GM23338 (cell line): ENCODE data around the gene TEKT3. TPM values are rescaled to one million over a fixed set of nuclear protein-coding genes. Genes with fewer than 3 reads are reported as not detected.

Experiments used
- ATAC-seq: fragments of 200-7000 bp; cut with Tn5 transposase; 3 replicates; pipeline ENCODE4 v1.9.1; 2020
- DNase-seq: peaks from one replicate; pipeline ENCODE4 v3.0.0-alpha.2; 2015; ENCODE audit warnings: low spot score
- H2AFZ ChIP-seq: fragments of 200-600 bp; sonication (generic); 2 replicates; pipeline ENCODE4 v1.8.0; 2016; ENCODE audit warnings: antibody characterized with exemption, mild to moderate bottlenecking, moderate library complexity
- H3F3A ChIP-seq: fragments of 200-600 bp; sonication (generic); replicated peaks from 2 replicates; pipeline ENCODE4 v1.8.0; 2017; ENCODE audit warnings: antibody characterized with exemption, mixed run types, low read depth
- H3K27ac ChIP-seq: fragments of 200-600 bp; sonication (generic); 2 replicates; pipeline ENCODE4 v1.6.1; 2016; ENCODE audit warnings: low read depth
- H3K27me3 ChIP-seq: fragments of 200-600 bp; sonication (generic); 2 replicates; pipeline ENCODE4 v1.8.0; 2016; ENCODE audit warnings: mild to moderate bottlenecking, mixed run types, moderate library complexity; ENCODE audit not compliant: insufficient read depth
- H3K36me3 ChIP-seq: fragments of 200-600 bp; sonication (generic); 2 replicates; pipeline ENCODE4 v1.8.0; 2016; ENCODE audit warnings: mild to moderate bottlenecking; ENCODE audit not compliant: insufficient read depth
- H3K4me1 ChIP-seq: fragments of 200-600 bp; sonication (generic); 2 replicates; pipeline ENCODE4 v1.8.0; 2016; ENCODE audit warnings: mild to moderate bottlenecking, moderate library complexity; ENCODE audit not compliant: insufficient read depth
- H3K4me2 ChIP-seq: fragments of 200-600 bp; sonication (generic); 2 replicates; pipeline ENCODE4 v1.7.1; 2017; ENCODE audit warnings: mixed run types
- H3K4me3 ChIP-seq: fragments of 200-600 bp; sonication (generic); 2 replicates; pipeline ENCODE4 v1.6.1; 2016; ENCODE audit warnings: mixed run types
- H3K79me2 ChIP-seq: fragments of 200-600 bp; sonication (generic); replicated peaks from 2 replicates; pipeline ENCODE4 v1.8.0; 2017; ENCODE audit warnings: mild to moderate bottlenecking; ENCODE audit not compliant: insufficient read depth
- H3K9me2 ChIP-seq: fragments of 200-600 bp; sonication (generic); 2 replicates; pipeline ENCODE4 v1.8.0; 2017; ENCODE audit not compliant: insufficient read depth
- H4K20me1 ChIP-seq: fragments of 200-600 bp; sonication (generic); replicated peaks from 2 replicates; pipeline ENCODE4 v1.8.0; 2017; ENCODE audit warnings: mild to moderate bottlenecking; ENCODE audit not compliant: insufficient read depth
- H3K27ac Mint-ChIP-seq: 2 replicates; pipeline ENCODE4 v1.8.0; 2020; ENCODE audit warnings: inconsistent platforms, mild to moderate bottlenecking, moderate library complexity, mixed read lengths
- H3K27me3 Mint-ChIP-seq: 3 replicates; pipeline ENCODE4 v1.8.0; 2022; ENCODE audit warnings: low read depth, mild to moderate bottlenecking, moderate library complexity, mixed read lengths, inconsistent platforms; ENCODE audit not compliant: insufficient read depth, poor library complexity
- H3K36me3 Mint-ChIP-seq: 3 replicates; pipeline ENCODE4 v1.8.0; 2021; ENCODE audit warnings: low read depth, mild to moderate bottlenecking, inconsistent platforms, moderate library complexity, mixed read lengths
- H3K4me1 Mint-ChIP-seq: 3 replicates; pipeline ENCODE4 v1.8.0; 2020; ENCODE audit warnings: mild to moderate bottlenecking, inconsistent platforms, mixed read lengths
- H3K4me3 Mint-ChIP-seq: 3 replicates; pipeline ENCODE4 v1.8.0; 2021; ENCODE audit warnings: moderate library complexity, mild to moderate bottlenecking, inconsistent platforms, mixed read lengths
- H3K9me3 Mint-ChIP-seq: 3 replicates; pipeline ENCODE4 v1.8.0; 2020; ENCODE audit warnings: moderate library complexity, mild to moderate bottlenecking, inconsistent platforms, mixed read lengths
- EZH2phosphoT487 ChIP-seq: fragments of 200-600 bp; sonication (generic); IDR thresholded peaks from one replicate; pipeline ENCODE4 v1.8.1; 2018; ENCODE audit warnings: antibody characterized with exemption; ENCODE audit not compliant: unreplicated experiment
- JUNB ChIP-seq: IDR thresholded peaks from one replicate; pipeline ENCODE4 v1.6.1; 2016; ENCODE audit warnings: antibody characterized with exemption; ENCODE audit not compliant: unreplicated experiment
- STAT1 ChIP-seq: IDR thresholded peaks from one replicate; pipeline ENCODE4 v1.6.1; 2016; ENCODE audit warnings: antibody characterized with exemption; ENCODE audit not compliant: unreplicated experiment
- ZNF331 ChIP-seq: fragments of 250-450 bp; sonication (Bioruptor Pico); IDR thresholded peaks from 2 replicates; pipeline ENCODE4 v1.5.0; 2020; ENCODE audit warnings: low read depth, mild to moderate bottlenecking, moderate library complexity
- polyA plus RNA-seq: library from polyadenylated mRNA; unstranded; fragments of >200 nt; fragmentation: Nextera tagmentation; extraction: Ambion mirVana; gene quantifications from 2 replicates; pipeline ENCODE4 v1.2.1, GENCODE V29; 2016
- total RNA-seq: library from RNA; depleted of rRNA; stranded (reverse); fragments of >200 nt; shearing (Covaris generic); gene quantifications from 2 replicates; pipeline ENCODE4 v1.2.3, GENCODE V29; 2014
- TF ChIP-seq, protein P1 (sequence below): IDR thresholded peaks from one replicate; pipeline ENCODE4 v1.6.1; 2018; ENCODE audit warnings: antibody characterized with exemption; ENCODE audit not compliant: unreplicated experiment
- TF ChIP-seq, protein P2 (sequence below): fragments of 250-450 bp; sonication (Bioruptor Pico); IDR thresholded peaks from 2 replicates; pipeline ENCODE4 v1.5.0; 2020; ENCODE audit warnings: mild to moderate bottlenecking, moderate library complexity
- TF ChIP-seq, protein P3 (sequence below), 2 experiments: fragments of 200-600 bp in 1 of 2; sonication (generic) in 1 of 2; conservative IDR thresholded peaks; 2 replicates each; pipeline versions ENCODE4 v1.5.1 to v1.6.1; 2016 to 2017; ENCODE audit warnings: antibody characterized with exemption in 2 of 2, low read depth in 2 of 2, mild to moderate bottlenecking in 2 of 2, moderate library complexity in 1 of 2

TEKT3 gene
- total and polyA plus RNA-seq, 2 experiments from 2014 or later: 1.6 to 2.0 TPM

DNA sequence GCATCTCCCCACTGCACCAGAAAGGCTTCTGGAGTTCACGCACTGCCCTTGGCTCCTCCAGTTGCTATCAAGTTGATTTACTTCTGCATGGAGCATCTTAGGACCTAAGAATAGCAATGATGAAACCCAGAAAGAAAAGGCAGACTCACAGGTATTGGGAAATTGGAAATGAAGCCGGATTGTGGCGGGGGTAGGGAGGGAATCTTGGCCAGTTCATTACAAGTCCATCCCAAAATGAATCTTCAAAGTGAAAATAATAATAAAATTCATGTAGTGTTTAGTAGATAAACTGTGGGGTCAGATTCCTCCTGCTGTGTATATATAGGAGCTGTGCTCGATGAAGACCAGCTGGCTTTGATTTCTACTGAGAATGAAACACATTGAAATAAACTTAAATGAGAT is 33.7 kb downstream of the TEKT3 start:
- Histone ChIP-seq H3F3A (no peaks in the 10 kb centered on the region), H3K79me2 (no peaks in the 10 kb centered on the region), H3K27ac (no peak overlapping the region), H3K36me3 (no peaks in the 10 kb centered on the region), H3K9me2 (0 out of 2 replicates have a peak, but pooled peaks cover 3% of the 10 kb centered on the region), H2AFZ (no peak overlapping the region), H3K4me3 (no peak overlapping the region), H3K4me1 (no peaks in the 10 kb centered on the region), H3K27me3 (no peaks in the 10 kb centered on the region), H3K4me2 (no peak overlapping the region), H4K20me1 (no peaks in the 10 kb centered on the region)
- DNase-seq (no peak), ATAC-seq (no peak)
- Mint-ChIP-seq H3K9me3 (no peaks in the 10 kb centered on the region), H3K4me1 (peaks cover 2% of the 10 kb centered on the region; the same call in 2 of the 3 replicates), H3K27me3 (peaks cover 5% of the 10 kb centered on the region), H3K27ac (no peak overlapping the region), H3K4me3 (no peak overlapping the region), H3K36me3 (no peaks in the 10 kb centered on the region)
- no peak for TF ChIP-seq ZNF331 (CRISPR knock-in tag)
- TF ChIP-seq STAT1: no peak
- TF ChIP-seq, protein P1, sequence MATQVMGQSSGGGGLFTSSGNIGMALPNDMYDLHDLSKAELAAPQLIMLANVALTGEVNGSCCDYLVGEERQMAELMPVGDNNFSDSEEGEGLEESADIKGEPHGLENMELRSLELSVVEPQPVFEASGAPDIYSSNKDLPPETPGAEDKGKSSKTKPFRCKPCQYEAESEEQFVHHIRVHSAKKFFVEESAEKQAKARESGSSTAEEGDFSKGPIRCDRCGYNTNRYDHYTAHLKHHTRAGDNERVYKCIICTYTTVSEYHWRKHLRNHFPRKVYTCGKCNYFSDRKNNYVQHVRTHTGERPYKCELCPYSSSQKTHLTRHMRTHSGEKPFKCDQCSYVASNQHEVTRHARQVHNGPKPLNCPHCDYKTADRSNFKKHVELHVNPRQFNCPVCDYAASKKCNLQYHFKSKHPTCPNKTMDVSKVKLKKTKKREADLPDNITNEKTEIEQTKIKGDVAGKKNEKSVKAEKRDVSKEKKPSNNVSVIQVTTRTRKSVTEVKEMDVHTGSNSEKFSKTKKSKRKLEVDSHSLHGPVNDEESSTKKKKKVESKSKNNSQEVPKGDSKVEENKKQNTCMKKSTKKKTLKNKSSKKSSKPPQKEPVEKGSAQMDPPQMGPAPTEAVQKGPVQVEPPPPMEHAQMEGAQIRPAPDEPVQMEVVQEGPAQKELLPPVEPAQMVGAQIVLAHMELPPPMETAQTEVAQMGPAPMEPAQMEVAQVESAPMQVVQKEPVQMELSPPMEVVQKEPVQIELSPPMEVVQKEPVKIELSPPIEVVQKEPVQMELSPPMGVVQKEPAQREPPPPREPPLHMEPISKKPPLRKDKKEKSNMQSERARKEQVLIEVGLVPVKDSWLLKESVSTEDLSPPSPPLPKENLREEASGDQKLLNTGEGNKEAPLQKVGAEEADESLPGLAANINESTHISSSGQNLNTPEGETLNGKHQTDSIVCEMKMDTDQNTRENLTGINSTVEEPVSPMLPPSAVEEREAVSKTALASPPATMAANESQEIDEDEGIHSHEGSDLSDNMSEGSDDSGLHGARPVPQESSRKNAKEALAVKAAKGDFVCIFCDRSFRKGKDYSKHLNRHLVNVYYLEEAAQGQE: no peak
- no peak for TF ChIP-seq EZH2phosphoT487

DNA sequence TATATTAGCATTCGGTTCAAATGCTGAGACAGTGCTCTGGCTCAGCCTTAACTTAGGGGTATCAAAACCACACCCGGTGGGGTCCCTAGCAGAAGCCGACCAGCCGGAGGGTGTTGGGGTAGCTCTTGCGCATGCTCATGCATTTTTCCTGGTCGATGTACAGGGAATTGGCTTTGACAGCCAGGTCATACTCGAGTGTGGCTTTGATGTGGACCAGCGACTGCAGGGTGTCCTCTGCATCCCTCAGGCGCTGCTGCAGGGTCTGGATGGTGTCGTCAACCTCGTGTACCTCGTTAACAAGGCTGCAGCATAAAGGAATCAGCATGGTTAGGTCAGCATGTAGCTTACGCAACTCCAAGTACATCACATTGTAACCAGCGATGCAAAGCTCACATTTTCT is 37.5 kb downstream of the TEKT3 start:
- DNase-seq: no peak
- no peaks in the 10 kb centered on the region for H3K36me3 ChIP-seq
- H3K79me2 ChIP-seq: no peaks in the 10 kb centered on the region
- no peak for ATAC-seq
- H3K4me3 Mint-ChIP-seq: no peak overlapping the region
- H3K27me3 ChIP-seq: no peaks in the 10 kb centered on the region
- no peaks in the 10 kb centered on the region for H3K4me1 ChIP-seq
- no peaks in the 10 kb centered on the region for H3F3A ChIP-seq
- H3K27me3 Mint-ChIP-seq: peaks cover 11% of the 10 kb centered on the region
- H3K27ac ChIP-seq: no peak overlapping the region
- no peak overlapping the region for H2AFZ ChIP-seq
- H3K9me3 Mint-ChIP-seq: no peaks in the 10 kb centered on the region
- H3K27ac Mint-ChIP-seq: no peak overlapping the region
- no peak overlapping the region for H3K4me3 ChIP-seq
- no peak overlapping the region for H3K4me2 ChIP-seq
- H3K4me1 Mint-ChIP-seq: peaks cover 2% of the 10 kb centered on the region; the same call in 2 of the 3 replicates
- H4K20me1 ChIP-seq: no peaks in the 10 kb centered on the region
- H3K9me2 ChIP-seq: no peaks in the 10 kb centered on the region
- no peaks in the 10 kb centered on the region for H3K36me3 Mint-ChIP-seq
- TF ChIP-seq, protein P2, sequence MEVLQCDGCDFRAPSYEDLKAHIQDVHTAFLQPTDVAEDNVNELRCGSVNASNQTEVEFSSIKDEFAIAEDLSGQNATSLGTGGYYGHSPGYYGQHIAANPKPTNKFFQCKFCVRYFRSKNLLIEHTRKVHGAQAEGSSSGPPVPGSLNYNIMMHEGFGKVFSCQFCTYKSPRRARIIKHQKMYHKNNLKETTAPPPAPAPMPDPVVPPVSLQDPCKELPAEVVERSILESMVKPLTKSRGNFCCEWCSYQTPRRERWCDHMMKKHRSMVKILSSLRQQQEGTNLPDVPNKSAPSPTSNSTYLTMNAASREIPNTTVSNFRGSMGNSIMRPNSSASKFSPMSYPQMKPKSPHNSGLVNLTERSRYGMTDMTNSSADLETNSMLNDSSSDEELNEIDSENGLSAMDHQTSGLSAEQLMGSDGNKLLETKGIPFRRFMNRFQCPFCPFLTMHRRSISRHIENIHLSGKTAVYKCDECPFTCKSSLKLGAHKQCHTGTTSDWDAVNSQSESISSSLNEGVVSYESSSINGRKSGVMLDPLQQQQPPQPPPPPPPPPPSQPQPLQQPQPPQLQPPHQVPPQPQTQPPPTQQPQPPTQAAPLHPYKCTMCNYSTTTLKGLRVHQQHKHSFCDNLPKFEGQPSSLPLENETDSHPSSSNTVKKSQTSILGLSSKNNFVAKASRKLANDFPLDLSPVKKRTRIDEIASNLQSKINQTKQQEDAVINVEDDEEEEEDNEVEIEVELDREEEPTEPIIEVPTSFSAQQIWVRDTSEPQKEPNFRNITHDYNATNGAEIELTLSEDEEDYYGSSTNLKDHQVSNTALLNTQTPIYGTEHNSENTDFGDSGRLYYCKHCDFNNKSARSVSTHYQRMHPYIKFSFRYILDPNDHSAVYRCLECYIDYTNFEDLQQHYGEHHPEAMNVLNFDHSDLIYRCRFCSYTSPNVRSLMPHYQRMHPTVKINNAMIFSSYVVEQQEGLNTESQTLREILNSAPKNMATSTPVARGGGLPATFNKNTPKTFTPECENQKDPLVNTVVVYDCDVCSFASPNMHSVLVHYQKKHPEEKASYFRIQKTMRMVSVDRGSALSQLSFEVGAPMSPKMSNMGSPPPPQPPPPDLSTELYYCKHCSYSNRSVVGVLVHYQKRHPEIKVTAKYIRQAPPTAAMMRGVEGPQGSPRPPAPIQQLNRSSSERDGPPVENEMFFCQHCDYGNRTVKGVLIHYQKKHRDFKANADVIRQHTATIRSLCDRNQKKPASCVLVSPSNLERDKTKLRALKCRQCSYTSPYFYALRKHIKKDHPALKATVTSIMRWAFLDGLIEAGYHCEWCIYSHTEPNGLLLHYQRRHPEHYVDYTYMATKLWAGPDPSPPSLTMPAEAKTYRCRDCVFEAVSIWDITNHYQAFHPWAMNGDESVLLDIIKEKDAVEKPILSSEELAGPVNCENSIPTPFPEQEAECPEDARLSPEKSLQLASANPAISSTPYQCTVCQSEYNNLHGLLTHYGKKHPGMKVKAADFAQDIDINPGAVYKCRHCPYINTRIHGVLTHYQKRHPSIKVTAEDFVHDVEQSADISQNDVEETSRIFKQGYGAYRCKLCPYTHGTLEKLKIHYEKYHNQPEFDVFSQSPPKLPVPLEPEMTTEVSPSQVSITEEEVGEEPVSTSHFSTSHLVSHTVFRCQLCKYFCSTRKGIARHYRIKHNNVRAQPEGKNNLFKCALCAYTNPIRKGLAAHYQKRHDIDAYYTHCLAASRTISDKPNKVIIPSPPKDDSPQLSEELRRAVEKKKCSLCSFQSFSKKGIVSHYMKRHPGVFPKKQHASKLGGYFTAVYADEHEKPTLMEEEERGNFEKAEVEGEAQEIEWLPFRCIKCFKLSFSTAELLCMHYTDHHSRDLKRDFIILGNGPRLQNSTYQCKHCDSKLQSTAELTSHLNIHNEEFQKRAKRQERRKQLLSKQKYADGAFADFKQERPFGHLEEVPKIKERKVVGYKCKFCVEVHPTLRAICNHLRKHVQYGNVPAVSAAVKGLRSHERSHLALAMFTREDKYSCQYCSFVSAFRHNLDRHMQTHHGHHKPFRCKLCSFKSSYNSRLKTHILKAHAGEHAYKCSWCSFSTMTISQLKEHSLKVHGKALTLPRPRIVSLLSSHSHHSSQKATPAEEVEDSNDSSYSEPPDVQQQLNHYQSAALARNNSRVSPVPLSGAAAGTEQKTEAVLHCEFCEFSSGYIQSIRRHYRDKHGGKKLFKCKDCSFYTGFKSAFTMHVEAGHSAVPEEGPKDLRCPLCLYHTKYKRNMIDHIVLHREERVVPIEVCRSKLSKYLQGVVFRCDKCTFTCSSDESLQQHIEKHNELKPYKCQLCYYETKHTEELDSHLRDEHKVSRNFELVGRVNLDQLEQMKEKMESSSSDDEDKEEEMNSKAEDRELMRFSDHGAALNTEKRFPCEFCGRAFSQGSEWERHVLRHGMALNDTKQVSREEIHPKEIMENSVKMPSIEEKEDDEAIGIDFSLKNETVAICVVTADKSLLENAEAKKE: no peak
- TF ChIP-seq ZNF331 (CRISPR knock-in tag): no peak
- no peak for TF ChIP-seq JUNB
- TF ChIP-seq, protein P3, sequence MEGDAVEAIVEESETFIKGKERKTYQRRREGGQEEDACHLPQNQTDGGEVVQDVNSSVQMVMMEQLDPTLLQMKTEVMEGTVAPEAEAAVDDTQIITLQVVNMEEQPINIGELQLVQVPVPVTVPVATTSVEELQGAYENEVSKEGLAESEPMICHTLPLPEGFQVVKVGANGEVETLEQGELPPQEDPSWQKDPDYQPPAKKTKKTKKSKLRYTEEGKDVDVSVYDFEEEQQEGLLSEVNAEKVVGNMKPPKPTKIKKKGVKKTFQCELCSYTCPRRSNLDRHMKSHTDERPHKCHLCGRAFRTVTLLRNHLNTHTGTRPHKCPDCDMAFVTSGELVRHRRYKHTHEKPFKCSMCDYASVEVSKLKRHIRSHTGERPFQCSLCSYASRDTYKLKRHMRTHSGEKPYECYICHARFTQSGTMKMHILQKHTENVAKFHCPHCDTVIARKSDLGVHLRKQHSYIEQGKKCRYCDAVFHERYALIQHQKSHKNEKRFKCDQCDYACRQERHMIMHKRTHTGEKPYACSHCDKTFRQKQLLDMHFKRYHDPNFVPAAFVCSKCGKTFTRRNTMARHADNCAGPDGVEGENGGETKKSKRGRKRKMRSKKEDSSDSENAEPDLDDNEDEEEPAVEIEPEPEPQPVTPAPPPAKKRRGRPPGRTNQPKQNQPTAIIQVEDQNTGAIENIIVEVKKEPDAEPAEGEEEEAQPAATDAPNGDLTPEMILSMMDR (conservative IDR thresholded peaks at IDR 0.05; ENCODE audit: low read depth in 2 of 2): no peak
- no peak for TF ChIP-seq STAT1
- TF ChIP-seq EZH2phosphoT487: no peak
